H9 (cell line): ENCODE data around the gene PRPF6. TPM values are rescaled to one million over a fixed set of nuclear protein-coding genes. Genes with fewer than 3 reads are reported as not detected.

ENCODE experiments used
- DNase-seq: peaks from one replicate; pipeline ENCODE4 v3.0.0-alpha.2; 2017
- H2AFZ ChIP-seq: one replicate; pipeline ENCODE4 v1.6.1; 2013; ENCODE audit warnings: mild to moderate bottlenecking, low read length, control low read depth, moderate library complexity
- H2AK5ac ChIP-seq: 2 replicates; pipeline ENCODE4 v1.6.1; 2013; ENCODE audit warnings: low read length, control low read depth, mixed read lengths; ENCODE audit not compliant: insufficient read length
- H2BK120ac ChIP-seq: one replicate; pipeline ENCODE4 v1.6.1; 2013; ENCODE audit warnings: low read depth, mild to moderate bottlenecking, low read length, control low read depth, inconsistent platforms; ENCODE audit not compliant: poor library complexity, severe bottlenecking
- H2BK12ac ChIP-seq: 2 replicates; pipeline ENCODE4 v1.6.1; 2013; ENCODE audit warnings: low read length, control low read depth, mixed read lengths, low read depth; ENCODE audit not compliant: insufficient read length
- H2BK15ac ChIP-seq: 2 replicates; pipeline ENCODE4 v1.6.1; 2013; ENCODE audit warnings: low read depth, low read length, control low read depth
- H2BK20ac ChIP-seq: one replicate; pipeline ENCODE4 v1.6.1; 2013; ENCODE audit warnings: low read depth, mild to moderate bottlenecking, low read length, control low read depth, inconsistent platforms; ENCODE audit not compliant: poor library complexity, severe bottlenecking
- H2BK5ac ChIP-seq: 2 replicates; pipeline ENCODE4 v1.6.1; 2013; ENCODE audit warnings: low read length, control low read depth, mixed read lengths; ENCODE audit not compliant: insufficient read length
- H3K14ac ChIP-seq: 2 replicates; pipeline ENCODE4 v1.6.1; 2013; ENCODE audit warnings: low read length, control low read depth; ENCODE audit not compliant: insufficient read depth
- H3K18ac ChIP-seq: 2 replicates; pipeline ENCODE4 v1.6.1; 2013; ENCODE audit warnings: low read depth, mild to moderate bottlenecking, mixed read lengths, low read length, control low read depth; ENCODE audit not compliant: insufficient read length
- H3K23ac ChIP-seq: 2 replicates; pipeline ENCODE4 v1.6.1; 2013; ENCODE audit warnings: low read length, control low read depth, mixed read lengths, low read depth; ENCODE audit not compliant: insufficient read length
- H3K23me2 ChIP-seq: 2 replicates; pipeline ENCODE4 v1.6.1; 2013; ENCODE audit warnings: low read depth, mild to moderate bottlenecking, mixed read lengths, low read length, control low read depth; ENCODE audit not compliant: insufficient read length, poor library complexity, severe bottlenecking
- H3K27ac ChIP-seq: 2 replicates; pipeline ENCODE4 v1.5.1; 2013; ENCODE audit warnings: low read length, control low read depth, mixed read lengths, low read depth; ENCODE audit not compliant: insufficient read length
- H3K27me3 ChIP-seq: 2 replicates; pipeline ENCODE4 v1.6.1; 2013; ENCODE audit warnings: low read length, control low read depth, inconsistent platforms; ENCODE audit not compliant: insufficient read depth
- H3K4ac ChIP-seq: 2 replicates; pipeline ENCODE4 v1.6.1; 2013; ENCODE audit warnings: low read depth, mild to moderate bottlenecking, control low read depth, inconsistent platforms, low read length, moderate library complexity
- H3K4me1 ChIP-seq: 2 replicates; pipeline ENCODE4 v1.6.1; 2013; ENCODE audit warnings: low read length, control low read depth, inconsistent platforms; ENCODE audit not compliant: insufficient read depth
- H3K4me2 ChIP-seq: 2 replicates; pipeline ENCODE4 v1.6.1; 2013; ENCODE audit warnings: low read length, control low read depth, mixed read lengths; ENCODE audit not compliant: insufficient read length, insufficient read depth
- H3K56ac ChIP-seq: 2 replicates; pipeline ENCODE4 v1.6.1; 2013; ENCODE audit warnings: low read depth, mild to moderate bottlenecking, mixed read lengths, low read length, control low read depth; ENCODE audit not compliant: insufficient read length
- H3K79me1 ChIP-seq: 2 replicates; pipeline ENCODE4 v1.6.1; 2013; ENCODE audit warnings: low read depth, mild to moderate bottlenecking, moderate library complexity, low read length, control low read depth, inconsistent platforms; ENCODE audit not compliant: insufficient read depth, poor library complexity, severe bottlenecking
- H3K79me2 ChIP-seq: 2 replicates; pipeline ENCODE4 v1.6.1; 2013; ENCODE audit warnings: low read length, control low read depth, inconsistent platforms; ENCODE audit not compliant: insufficient read depth
- H3K9ac ChIP-seq: 2 replicates; pipeline ENCODE4 v1.6.1; 2013; ENCODE audit warnings: low read length, control low read depth, mixed read lengths; ENCODE audit not compliant: insufficient read length; ENCODE audit errors: extremely low read depth
- H3K9me3 ChIP-seq: one replicate; pipeline ENCODE4 v1.6.1; 2013; ENCODE audit warnings: low read depth, low read length, inconsistent platforms; ENCODE audit not compliant: control insufficient read depth
- H3T11ph ChIP-seq: one replicate; pipeline ENCODE4 v1.6.1; 2013; ENCODE audit warnings: mild to moderate bottlenecking, low read length, control low read depth, inconsistent platforms
- H4K20me1 ChIP-seq: one replicate; pipeline ENCODE4 v1.6.1; 2013; ENCODE audit not compliant: control insufficient read depth, insufficient read length, insufficient read depth
- H4K5ac ChIP-seq: 2 replicates; pipeline ENCODE4 v1.6.1; 2013; ENCODE audit warnings: low read depth, mild to moderate bottlenecking, mixed read lengths, low read length, control low read depth; ENCODE audit not compliant: insufficient read length
- H4K8ac ChIP-seq: replicated peaks from 2 replicates; pipeline ENCODE4 v1.6.1; 2013; ENCODE audit warnings: low read length, control low read depth, mixed read lengths, low read depth; ENCODE audit not compliant: insufficient read length
- H4K91ac ChIP-seq: 2 replicates; pipeline ENCODE4 v1.6.1; 2013; ENCODE audit warnings: low read depth, mild to moderate bottlenecking, moderate library complexity, mixed read lengths, low read length, control low read depth; ENCODE audit not compliant: insufficient read length
- H3K27ac Mint-ChIP-seq, 3 experiments: 2 replicates in 2 of 3; 3 replicates in 1 of 3; pipeline ENCODE4 v1.8.0; 2020 to 2021; ENCODE audit warnings: mixed read lengths in 3 of 3, mild to moderate bottlenecking in 1 of 3, moderate library complexity in 1 of 3
- H3K27me3 Mint-ChIP-seq: 2 replicates; pipeline ENCODE4 v1.8.0; 2021; ENCODE audit warnings: low read depth, mild to moderate bottlenecking, moderate library complexity, mixed read lengths
- H3K36me3 Mint-ChIP-seq, 3 experiments: 2 replicates in 2 of 3; 3 replicates in 1 of 3; pipeline ENCODE4 v1.8.0; 2020 to 2021; ENCODE audit warnings: low read depth in 3 of 3, mixed read lengths in 3 of 3; ENCODE audit not compliant: insufficient read depth in 1 of 3
- H3K4me1 Mint-ChIP-seq, 2 experiments: 2 replicates each; pipeline ENCODE4 v1.8.0; 2020; ENCODE audit warnings: mixed read lengths in 2 of 2
- H3K4me3 Mint-ChIP-seq, 2 experiments: 2 replicates in 1 of 2; 3 replicates in 1 of 2; pipeline ENCODE4 v1.8.0; 2020 to 2021; ENCODE audit warnings: mild to moderate bottlenecking in 2 of 2, mixed read lengths in 2 of 2, moderate library complexity in 1 of 2
- H3K9me3 Mint-ChIP-seq, 2 experiments: 2 replicates in 1 of 2; 3 replicates in 1 of 2; pipeline ENCODE4 v1.8.0; 2020; ENCODE audit warnings: mild to moderate bottlenecking in 2 of 2, mixed read lengths in 2 of 2, moderate library complexity in 1 of 2
- WGBS: extraction: QIAGEN DNeasy Blood & Tissue Kit; methylation state at CpG from one replicate; pipeline ENCODE4 v1.1.7; 2013; ENCODE audit warnings: missing lambda C conversion rate, low lambda C conversion rate, mixed read lengths; ENCODE audit not compliant: insufficient read length; ENCODE audit errors: extremely low coverage; 5-methylcytosine and 5-hydroxymethylcytosine counted together
- total RNA-seq: library from RNA; stranded (reverse); gene quantifications from 2 replicates; pipeline ENCODE4 v1.2.1, GENCODE V29; 2021
- TF ChIP-seq, protein P1 (sequence below): fragments of 200-600 bp; sonication (generic); conservative IDR thresholded peaks from 3 replicates; pipeline ENCODE4 v1.8.0; 2021; ENCODE audit warnings: antibody characterized with exemption, mild to moderate bottlenecking

PRPF6 gene
- total RNA-seq, 1 experiment from 2014 or later = 87.9 TPM

DNA sequence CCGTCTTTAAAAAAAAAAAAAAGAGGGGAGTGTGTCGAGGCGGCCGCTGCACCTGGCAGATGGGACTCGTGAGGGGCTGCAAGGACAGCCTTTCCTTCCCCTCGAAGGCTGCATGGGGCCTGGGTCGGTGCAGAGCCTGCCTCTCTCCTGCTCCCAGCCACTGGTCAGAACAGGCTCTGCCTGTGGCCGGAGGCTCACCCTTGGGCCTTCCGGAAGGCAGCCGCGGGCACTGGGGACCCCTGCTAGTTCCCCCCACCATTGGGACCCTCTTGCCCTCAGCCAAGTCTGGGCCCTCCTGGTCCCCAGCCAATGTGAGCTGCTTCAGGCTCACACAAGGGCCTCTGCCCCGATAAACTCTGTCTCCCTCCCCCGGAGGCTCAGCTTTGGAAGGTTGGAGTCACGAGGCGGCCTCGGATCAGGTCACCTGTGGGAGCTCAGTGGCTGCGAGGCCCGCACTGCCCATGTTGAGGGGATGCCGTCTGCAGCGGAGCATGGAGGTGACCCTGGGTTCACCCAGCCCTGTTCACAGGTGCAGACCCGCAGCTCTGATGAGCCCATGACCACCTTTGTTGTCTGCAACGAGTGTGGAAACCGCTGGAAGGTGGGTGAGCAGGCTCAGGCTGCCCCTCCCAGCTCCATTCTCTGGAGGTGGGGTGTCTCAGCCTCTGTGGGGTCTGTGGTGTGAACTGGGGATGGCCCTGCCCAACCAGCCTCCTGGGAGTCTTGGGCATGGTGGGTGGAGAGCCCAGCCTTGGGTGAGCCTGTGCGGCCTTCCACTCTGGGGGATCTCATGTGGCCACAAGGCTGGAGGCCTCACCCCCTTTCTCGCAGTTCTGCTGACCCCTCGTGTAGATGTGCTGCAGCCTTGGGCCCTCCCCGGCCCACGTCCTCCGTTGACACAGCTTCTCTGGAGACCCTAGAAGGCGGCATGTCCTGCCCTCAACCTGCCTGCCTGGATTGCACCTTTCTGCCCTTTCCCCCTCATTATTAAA lies 90.7 kb downstream of the PRPF6 start:
- no peak overlapping the region for H2BK20ac ChIP-seq
- no peak overlapping the region for H3K4me2 ChIP-seq
- no peaks in the 10 kb centered on the region for H3K27me3 ChIP-seq
- H3K9me3 ChIP-seq = no peaks in the 10 kb centered on the region
- Mint-ChIP-seq H3K9me3 (no peaks in the 10 kb centered on the region), H3K4me3 (no peak overlapping the region), H3K4me1 (peaks cover 3 to 14% of the 10 kb centered on the region in 2 experiments), H3K27ac (peak overlapping the region in 1 of 3 experiments; percentile 78; a peak in 2 of 7 replicates), H3K36me3 (peaks cover 0 to 3% (median 0%) of the 10 kb centered on the region in 3 experiments; a peak in 4 of 7 replicates), H3K27me3 (peaks cover 1% of the 10 kb centered on the region; the same call in 1 of the 2 replicates)
- H2BK12ac ChIP-seq = no peak overlapping the region
- TF ChIP-seq, protein P1, sequence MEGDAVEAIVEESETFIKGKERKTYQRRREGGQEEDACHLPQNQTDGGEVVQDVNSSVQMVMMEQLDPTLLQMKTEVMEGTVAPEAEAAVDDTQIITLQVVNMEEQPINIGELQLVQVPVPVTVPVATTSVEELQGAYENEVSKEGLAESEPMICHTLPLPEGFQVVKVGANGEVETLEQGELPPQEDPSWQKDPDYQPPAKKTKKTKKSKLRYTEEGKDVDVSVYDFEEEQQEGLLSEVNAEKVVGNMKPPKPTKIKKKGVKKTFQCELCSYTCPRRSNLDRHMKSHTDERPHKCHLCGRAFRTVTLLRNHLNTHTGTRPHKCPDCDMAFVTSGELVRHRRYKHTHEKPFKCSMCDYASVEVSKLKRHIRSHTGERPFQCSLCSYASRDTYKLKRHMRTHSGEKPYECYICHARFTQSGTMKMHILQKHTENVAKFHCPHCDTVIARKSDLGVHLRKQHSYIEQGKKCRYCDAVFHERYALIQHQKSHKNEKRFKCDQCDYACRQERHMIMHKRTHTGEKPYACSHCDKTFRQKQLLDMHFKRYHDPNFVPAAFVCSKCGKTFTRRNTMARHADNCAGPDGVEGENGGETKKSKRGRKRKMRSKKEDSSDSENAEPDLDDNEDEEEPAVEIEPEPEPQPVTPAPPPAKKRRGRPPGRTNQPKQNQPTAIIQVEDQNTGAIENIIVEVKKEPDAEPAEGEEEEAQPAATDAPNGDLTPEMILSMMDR = no peak
- no peak overlapping the region for H2BK5ac ChIP-seq
- no peaks in the 10 kb centered on the region for H3K79me2 ChIP-seq
- no peak overlapping the region for H2AFZ ChIP-seq
- no peak overlapping the region for H3K18ac ChIP-seq
- no peaks in the 10 kb centered on the region for H3K4me1 ChIP-seq
- H2AK5ac ChIP-seq = no peak overlapping the region
- H3K14ac ChIP-seq = no peak overlapping the region
- no peaks in the 10 kb centered on the region for H3K23me2 ChIP-seq
- H3K23ac ChIP-seq = no peak overlapping the region
- no peak for DNase-seq
- no peak overlapping the region for H4K5ac ChIP-seq
- no peaks in the 10 kb centered on the region for H4K20me1 ChIP-seq
- WGBS = no CpG with 5 or more reads among the region's 30 CpGs
- H3K27ac ChIP-seq = no peak overlapping the region
- H3K4ac ChIP-seq = no peak overlapping the region
- no peak overlapping the region for H3K9ac ChIP-seq
- H3K56ac ChIP-seq = no peak overlapping the region
- no peak overlapping the region for H4K91ac ChIP-seq
- H3T11ph ChIP-seq = no peak overlapping the region
- H3K79me1 ChIP-seq = no peaks in the 10 kb centered on the region
- no peak overlapping the region for H2BK120ac ChIP-seq
- H2BK15ac ChIP-seq = no peak overlapping the region
- no peak overlapping the region for H4K8ac ChIP-seq
